ENCODE measurements around the gene RPS6KA1.
"Not testable (repeated sequence)": the region's sequence is repeated elsewhere in the genome, so short reads cannot be mapped to it uniquely, and the experiment has no call there.

The RPS6KA1 gene

DNA sequence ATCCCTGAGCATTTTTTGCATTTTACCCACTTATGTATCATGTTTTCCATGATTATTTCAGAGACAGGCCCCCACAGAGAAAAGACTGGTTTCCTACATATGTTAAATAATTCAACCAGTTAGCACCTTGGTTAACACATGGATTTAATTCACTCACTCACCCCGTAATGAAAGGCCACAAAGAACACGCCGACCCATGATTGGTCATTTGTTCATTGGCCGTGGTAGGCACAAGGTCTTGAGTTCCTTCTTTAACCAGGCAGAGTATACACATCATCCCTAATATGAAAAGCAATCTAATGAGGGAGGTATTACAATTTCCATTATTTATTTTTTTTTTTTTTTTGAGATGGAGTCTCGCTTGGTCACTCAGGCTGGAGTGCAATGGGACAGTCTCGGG, 50.6 kb downstream of the RPS6KA1 start:
- no peak for TF ChIP-seq YY1 (IDR thresholded peaks at IDR 0.05; ENCODE audit: insufficient read depth, insufficient read length)
- no peak for TF ChIP-seq ZNF274 (IDR thresholded peaks at IDR 0.05; ENCODE audit: low read depth, low read length)
- no peak for DNase-seq (ENCODE audit: low read depth, low spot score)
- no peaks in the 10 kb centered on the region for H3K4me1 ChIP-seq (ENCODE audit: insufficient read depth, insufficient read length)
- H3K27me3 ChIP-seq (ENCODE audit: insufficient read depth, insufficient read length) = no peaks in the 10 kb centered on the region
- H3K9me3 ChIP-seq (ENCODE audit: insufficient read depth, low read length) = no peaks in the 10 kb centered on the region
- no peak overlapping the region for H3K9ac ChIP-seq (ENCODE audit: insufficient read length, low read depth)
- peaks cover 6% of the 10 kb centered on the region for H3K36me3 ChIP-seq (ENCODE audit: insufficient read depth, insufficient read length, low read length)
- no peak overlapping the region for H3K4me3 ChIP-seq (ENCODE audit: insufficient read length, low read depth)

DNA sequence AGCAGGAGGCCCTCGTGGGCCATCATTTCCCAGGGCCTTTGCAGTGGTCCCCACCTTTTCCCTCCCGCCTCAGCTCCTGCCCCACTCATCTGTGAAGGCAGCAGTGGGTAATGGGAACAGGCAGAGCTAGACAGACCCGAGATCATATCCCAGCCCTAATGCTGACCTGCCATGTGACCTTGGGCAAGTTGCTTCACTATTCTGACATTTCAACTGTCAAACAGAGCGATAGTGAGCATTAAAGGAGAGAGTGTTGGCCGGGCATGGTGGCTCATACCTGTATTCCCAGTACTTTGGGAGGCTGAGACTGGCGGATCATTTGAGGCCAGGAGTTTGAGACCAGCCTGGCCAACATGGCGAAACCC, 51.7 kb downstream of the RPS6KA1 start:
- DNase-seq (ENCODE audit: low read depth, low spot score) = no peak
- Histone ChIP-seq H3K27me3 (ENCODE audit: insufficient read depth, insufficient read length) (no peaks in the 10 kb centered on the region), H3K36me3 (ENCODE audit: insufficient read depth, insufficient read length, low read length) (no peaks in the 10 kb centered on the region), H3K4me1 (ENCODE audit: insufficient read depth, insufficient read length) (no peaks in the 10 kb centered on the region), H3K9me3 (ENCODE audit: insufficient read depth, low read length) (no peaks in the 10 kb centered on the region), H3K4me3 (ENCODE audit: insufficient read length, low read depth) (no peak overlapping the region), H3K9ac (ENCODE audit: insufficient read length, low read depth) (no peak overlapping the region)
- no peak for TF ChIP-seq YY1 (IDR thresholded peaks at IDR 0.05; ENCODE audit: insufficient read depth, insufficient read length)
- no peak for TF ChIP-seq SUZ12 (IDR thresholded peaks at IDR 0.05; ENCODE audit: extremely low read depth, insufficient read depth, insufficient read length)
- TF ChIP-seq ZNF274 (IDR thresholded peaks at IDR 0.05; ENCODE audit: low read depth, low read length) = no peak

DNA sequence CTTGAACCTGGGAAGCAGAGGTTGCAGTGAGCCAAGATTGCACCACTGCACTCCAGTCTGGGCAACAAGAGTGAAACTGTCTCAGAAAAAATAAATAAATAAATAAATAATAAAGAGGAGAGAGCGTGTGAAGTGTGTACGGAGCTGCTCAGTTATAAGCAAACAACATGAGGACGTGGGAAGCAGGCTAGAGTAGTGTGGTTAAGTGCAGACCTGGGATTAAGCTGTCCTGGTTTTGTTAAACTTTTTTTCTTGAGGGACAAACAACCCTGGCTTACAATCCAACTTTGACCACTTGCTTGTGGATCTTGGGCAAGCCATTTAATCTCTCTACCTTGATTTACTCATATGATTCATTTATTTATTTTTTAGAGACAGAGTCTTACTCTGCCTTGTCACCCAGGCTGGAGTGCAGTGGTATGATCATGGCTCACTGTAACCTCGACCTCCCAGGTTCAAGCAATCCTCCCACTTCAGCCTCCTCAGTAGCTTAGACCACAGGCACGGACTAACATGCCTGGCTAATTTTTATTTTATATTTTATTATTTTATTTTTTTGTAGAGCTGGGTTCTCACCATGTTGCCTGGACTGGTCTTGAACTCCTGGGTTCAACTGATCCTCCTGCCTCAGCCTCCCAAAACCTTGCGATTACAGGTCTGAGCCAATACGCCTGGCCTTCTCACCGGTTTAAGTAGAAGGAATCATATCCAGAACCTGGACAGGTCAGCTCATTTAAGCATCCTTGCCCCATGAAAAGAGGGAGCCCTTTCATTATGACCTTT, 52.7 kb downstream of the RPS6KA1 start:
- TF ChIP-seq ZNF274 (IDR thresholded peaks at IDR 0.05; ENCODE audit: low read depth, low read length) (no peak), SUZ12 (IDR thresholded peaks at IDR 0.05; ENCODE audit: extremely low read depth, insufficient read depth, insufficient read length) (no peak), YY1 (IDR thresholded peaks at IDR 0.05; ENCODE audit: insufficient read depth, insufficient read length) (no peak)
- no peak overlapping the region for H3K4me3 ChIP-seq (ENCODE audit: insufficient read length, low read depth)
- no peak for DNase-seq (ENCODE audit: low read depth, low spot score)
- H3K27me3 ChIP-seq (ENCODE audit: insufficient read depth, insufficient read length) = no peaks in the 10 kb centered on the region
- no peaks in the 10 kb centered on the region for H3K4me1 ChIP-seq (ENCODE audit: insufficient read depth, insufficient read length)
- H3K9me3 ChIP-seq (ENCODE audit: insufficient read depth, low read length) = no peaks in the 10 kb centered on the region
- H3K9ac ChIP-seq (ENCODE audit: insufficient read length, low read depth) = no peak overlapping the region
- H3K36me3 ChIP-seq (ENCODE audit: insufficient read depth, insufficient read length, low read length) = no peaks in the 10 kb centered on the region

DNA sequence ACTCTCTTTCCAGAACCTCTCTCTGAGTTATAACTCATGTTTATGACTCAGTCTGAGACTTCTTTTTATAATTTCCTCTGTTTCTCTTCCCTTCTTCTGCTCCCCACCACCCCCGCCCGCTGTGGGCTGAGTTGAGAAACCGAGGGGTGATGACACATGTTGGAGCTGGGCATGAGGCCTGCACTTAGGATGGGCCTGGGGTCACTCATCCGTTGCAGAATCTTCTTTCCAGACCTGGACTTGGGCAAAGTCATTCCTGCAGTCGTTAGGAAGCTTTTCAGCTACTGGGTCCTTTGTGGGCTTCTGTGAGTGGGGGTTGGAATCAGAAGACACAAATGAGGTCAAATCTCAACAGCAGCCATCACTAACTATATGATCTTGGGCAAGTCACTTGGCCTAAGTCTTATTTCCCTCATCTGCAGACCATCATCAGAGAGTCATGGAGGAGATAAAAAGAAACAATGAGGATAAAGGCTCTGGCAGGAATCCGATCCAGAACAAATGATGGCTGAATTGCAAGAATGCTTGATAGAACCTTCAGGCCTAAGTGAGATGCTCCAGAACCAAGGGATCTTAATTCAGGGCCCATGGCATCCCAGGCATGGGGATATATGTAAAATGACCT, 53.4 kb downstream of the RPS6KA1 start:
- H3K9ac ChIP-seq (ENCODE audit: insufficient read length, low read depth) = no peak overlapping the region
- no peaks in the 10 kb centered on the region for H3K9me3 ChIP-seq (ENCODE audit: insufficient read depth, low read length)
- no peaks in the 10 kb centered on the region for H3K27me3 ChIP-seq (ENCODE audit: insufficient read depth, insufficient read length)
- no peaks in the 10 kb centered on the region for H3K36me3 ChIP-seq (ENCODE audit: insufficient read depth, insufficient read length, low read length)
- H3K4me1 ChIP-seq (ENCODE audit: insufficient read depth, insufficient read length) = no peaks in the 10 kb centered on the region
- TF ChIP-seq YY1 (IDR thresholded peaks at IDR 0.05; ENCODE audit: insufficient read depth, insufficient read length) = no peak
- TF ChIP-seq ZNF274 (IDR thresholded peaks at IDR 0.05; ENCODE audit: low read depth, low read length) = no peak
- TF ChIP-seq SUZ12 (IDR thresholded peaks at IDR 0.05; ENCODE audit: extremely low read depth, insufficient read depth, insufficient read length) = no peak
- no peak overlapping the region for H3K4me3 ChIP-seq (ENCODE audit: insufficient read length, low read depth)
- DNase-seq (ENCODE audit: low read depth, low spot score) = no peak

DNA sequence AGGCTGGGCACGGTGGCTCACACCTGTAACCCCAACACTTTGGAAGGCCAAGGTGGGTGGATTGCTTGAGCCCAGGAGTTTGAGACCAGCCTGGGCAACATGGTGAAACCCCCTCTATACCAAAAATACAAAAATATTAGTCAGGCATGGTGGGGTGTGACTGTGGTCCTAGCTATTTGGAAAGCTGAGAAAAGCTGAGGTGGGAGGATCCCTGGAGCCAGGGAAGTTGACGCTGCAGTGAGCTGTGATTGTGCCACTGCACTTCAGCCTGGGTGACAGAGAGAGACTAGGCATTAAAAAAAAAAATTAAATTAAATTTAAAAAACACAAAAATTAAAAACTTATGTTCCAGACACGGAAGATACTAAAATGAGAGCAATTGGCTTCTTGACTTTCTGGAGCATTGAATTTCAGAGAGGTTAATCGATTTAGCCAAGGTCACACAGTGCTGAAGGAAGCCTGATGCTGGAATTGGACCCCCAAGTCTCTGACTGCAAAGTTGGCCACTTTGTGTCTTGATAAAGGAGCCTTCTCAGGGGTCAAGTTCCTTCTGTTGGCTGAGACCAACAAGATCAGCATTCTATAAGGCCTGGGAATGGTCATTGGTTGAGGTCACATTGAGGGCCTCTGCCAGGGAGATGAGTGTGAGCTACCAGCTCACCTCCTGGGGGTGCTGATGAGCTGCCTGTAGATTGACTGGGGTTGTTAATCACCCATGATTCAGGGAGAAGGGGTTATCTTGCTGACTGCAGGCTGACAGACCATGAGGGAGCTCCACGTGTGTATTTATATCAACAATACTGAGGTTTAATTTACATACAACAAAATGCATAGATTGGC, 54.3 kb downstream of the RPS6KA1 start:
- H3K9me3 ChIP-seq (ENCODE audit: insufficient read depth, low read length) = peaks cover 9% of the 10 kb centered on the region
- peak; percentile 32 for DNase-seq (ENCODE audit: low read depth, low spot score)
- no peaks in the 10 kb centered on the region for H3K27me3 ChIP-seq (ENCODE audit: insufficient read depth, insufficient read length)
- H3K4me3 ChIP-seq (ENCODE audit: insufficient read length, low read depth) = no peak overlapping the region
- H3K9ac ChIP-seq (ENCODE audit: insufficient read length, low read depth) = no peak overlapping the region
- TF ChIP-seq ZNF274 (IDR thresholded peaks at IDR 0.05; ENCODE audit: low read depth, low read length) = no peak
- no peak for TF ChIP-seq SUZ12 (IDR thresholded peaks at IDR 0.05; ENCODE audit: extremely low read depth, insufficient read depth, insufficient read length)
- no peak for TF ChIP-seq YY1 (IDR thresholded peaks at IDR 0.05; ENCODE audit: insufficient read depth, insufficient read length)
- H3K4me1 ChIP-seq (ENCODE audit: insufficient read depth, insufficient read length) = no peaks in the 10 kb centered on the region
- H3K36me3 ChIP-seq (ENCODE audit: insufficient read depth, insufficient read length, low read length) = no peaks in the 10 kb centered on the region

DNA sequence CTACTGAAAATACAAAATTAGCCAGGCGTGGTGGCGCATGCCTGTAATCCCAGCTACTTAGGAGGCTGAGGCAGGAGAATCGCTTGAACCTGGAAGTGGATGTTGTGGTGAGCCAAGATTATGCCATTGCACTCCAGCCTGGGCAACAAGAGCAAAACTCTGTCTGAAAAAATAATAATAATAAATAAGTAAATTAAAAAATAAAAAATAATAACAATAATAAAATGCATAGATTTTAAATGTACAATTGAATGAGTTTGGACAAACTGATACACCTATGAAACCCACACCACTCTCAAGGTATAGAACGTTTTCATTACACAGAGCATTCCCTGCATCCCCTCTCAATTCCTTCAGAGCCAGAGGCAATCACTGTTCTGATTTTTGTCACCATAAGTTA, 55.0 kb downstream of the RPS6KA1 start:
- H3K4me1 ChIP-seq (ENCODE audit: insufficient read depth, insufficient read length); H3K9ac ChIP-seq (ENCODE audit: insufficient read length, low read depth); H3K27me3 ChIP-seq (ENCODE audit: insufficient read depth, insufficient read length); DNase-seq (ENCODE audit: low read depth, low spot score); H3K4me3 ChIP-seq (ENCODE audit: insufficient read length, low read depth); H3K36me3 ChIP-seq (ENCODE audit: insufficient read depth, insufficient read length, low read length): not testable (repeated sequence)
- H3K9me3 ChIP-seq (ENCODE audit: insufficient read depth, low read length) = peaks cover 14% of the 10 kb centered on the region

DNA sequence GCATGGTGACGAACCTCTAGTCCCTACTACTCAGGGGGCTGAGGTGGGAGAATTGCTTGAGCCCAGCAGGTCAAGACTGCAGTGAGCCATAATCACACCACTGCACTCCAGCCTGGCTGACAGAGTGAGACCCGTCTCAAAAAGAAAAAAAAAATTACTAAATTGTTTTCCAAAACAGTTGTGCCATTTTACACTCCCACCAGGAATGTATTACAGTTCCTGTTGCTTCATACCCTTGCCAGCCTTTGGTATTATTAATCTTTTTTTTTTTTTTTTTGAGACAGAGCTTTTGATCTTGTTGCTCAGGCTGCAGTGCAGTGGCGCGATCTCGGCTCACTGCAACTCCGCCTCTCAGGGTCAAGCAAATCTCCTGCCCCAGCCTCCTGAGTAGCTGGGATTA, 55.9 kb downstream of the RPS6KA1 start:
- no peak for TF ChIP-seq SUZ12 (IDR thresholded peaks at IDR 0.05; ENCODE audit: extremely low read depth, insufficient read depth, insufficient read length)
- DNase-seq (ENCODE audit: low read depth, low spot score) = no peak
- H3K9ac ChIP-seq (ENCODE audit: insufficient read length, low read depth) = no peak overlapping the region
- H3K27me3 ChIP-seq (ENCODE audit: insufficient read depth, insufficient read length) = no peaks in the 10 kb centered on the region
- H3K36me3 ChIP-seq (ENCODE audit: insufficient read depth, insufficient read length, low read length) = no peaks in the 10 kb centered on the region
- peaks cover 14% of the 10 kb centered on the region for H3K9me3 ChIP-seq (ENCODE audit: insufficient read depth, low read length)
- no peak overlapping the region for H3K4me3 ChIP-seq (ENCODE audit: insufficient read length, low read depth)
- no peaks in the 10 kb centered on the region for H3K4me1 ChIP-seq (ENCODE audit: insufficient read depth, insufficient read length)
